Body of pancreas (tissue), 4 donors: ENCODE data around the gene SCMH1. TPM values are rescaled to one million over a fixed set of nuclear protein-coding genes. Genes with fewer than 3 reads are reported as not detected.

Source experiments
- ATAC-seq: fragments of 150-250 bp; one replicate; pipeline ENCODE4 v1.9.1; 2016
- DNase-seq, 4 donors: peaks; one replicate each; pipeline ENCODE4 v3.0.0-alpha.2; 2019
- H3K27ac ChIP-seq, 4 donors: fragments of 200-600 bp; sonication (generic); 1 replicate in 3 of 4; 2 replicates in 1 of 4; pipeline versions ENCODE4 v1.5.1 to v1.6.1; 2016 to 2019; ENCODE audit warnings: mild to moderate bottlenecking in 1 of 4, mixed read lengths in 1 of 4, moderate library complexity in 1 of 4
- H3K27me3 ChIP-seq, 2 donors: fragments of 200-600 bp; sonication (generic); one replicate each; pipeline ENCODE4 v1.6.0; 2016; ENCODE audit warnings: mild to moderate bottlenecking in 1 of 2
- H3K36me3 ChIP-seq, 2 donors: fragments of 200-600 bp; sonication (generic); replicated peaks in 1 of 2; 2 replicates each; pipeline ENCODE4 v1.5.1; 2016; ENCODE audit warnings: low read depth in 2 of 2; ENCODE audit not compliant: insufficient read depth in 1 of 2
- H3K4me1 ChIP-seq: fragments of 200-600 bp; sonication (generic); one replicate; pipeline ENCODE4 v1.6.0; 2016
- H3K4me3 ChIP-seq, 2 donors: fragments of 200-600 bp; sonication (generic); 1 replicate in 1 of 2; 2 replicates in 1 of 2; pipeline ENCODE4 v1.5.1; 2016 to 2019
- H3K9me3 ChIP-seq, 3 donors: fragments of 200-600 bp; sonication (generic); 1 replicate in 2 of 3; 2 replicates in 1 of 3; pipeline ENCODE4 v1.5.1; 2016
- CTCF ChIP-seq, 7 experiments: fragments of 450-650 bp in 4 of 7; fragments of 200-600 bp in 3 of 7; sonication (generic) in 3 of 7; IDR thresholded peaks; one replicate each; pipeline ENCODE4 v1.5.1; 2016 to 2019; ENCODE audit warnings: antibody characterized with exemption in 7 of 7
- POLR2A ChIP-seq, 3 donors: fragments of 450-650 bp; IDR thresholded peaks; one replicate each; pipeline ENCODE4 v1.6.1; 2016; ENCODE audit warnings: antibody characterized with exemption in 3 of 3, mild to moderate bottlenecking in 2 of 3
- WGBS, 2 donors: methylation state at CpG; one replicate each; pipeline ENCODE4 v1.1.5; 2017; 5-methylcytosine and 5-hydroxymethylcytosine counted together
- intact Hi-C: fragments of 100-400 bp; cut with DNase I; formaldehyde crosslinking; loops from one replicate; pipeline ENCODE4 v1.15.1; 2023
- total RNA-seq, 2 donors: library from RNA; depleted of rRNA; stranded (reverse); fragments of >200 nt; gene quantifications; one replicate each; pipeline ENCODE4 v1.1.0, GENCODE V29; 2016

SCMH1 gene
- total RNA-seq, 2 donors from 2014 or later = 25.4 to 33.3 TPM

GRCh38 chr1:41032147-41032546, 210.0 kb downstream of the SCMH1 start:
- ATAC-seq = no peak
- Histone ChIP-seq H3K36me3 (peaks cover 0 to 21% of the 10 kb centered on the region in 2 donors), H3K4me1 (peaks cover 3% of the 10 kb centered on the region), H3K9me3 (no peaks in the 10 kb centered on the region), H3K4me3 (no peak overlapping the region), H3K27ac (no peak overlapping the region), H3K27me3 (no peaks in the 10 kb centered on the region)
- intact Hi-C loops = no loop called here
- TF ChIP-seq CTCF (IDR thresholded peaks at IDR 0.05) = no peak
- TF ChIP-seq POLR2A (IDR thresholded peaks at IDR 0.05) = no peak
- no peak for DNase-seq
- WGBS, 2 donors = 92 to 94% methylated on average over 2 of the region's 2 CpGs

- 81 to 82% methylated on average over 8 of the region's 8 CpGs for WGBS, 2 donors
- intact Hi-C loops = no loop called here
- TF ChIP-seq POLR2A (IDR thresholded peaks at IDR 0.05) (no peak), CTCF (IDR thresholded peaks at IDR 0.05) (no peak)
These were observed 211.1 kb downstream of the SCMH1 start for GRCh38 chr1:41030872-41031616.

GRCh38 chr1:41028034-41028642, 214.0 kb downstream of the SCMH1 start:
- Histone ChIP-seq H3K9me3 (no peaks in the 10 kb centered on the region), H3K36me3 (peaks cover 0 to 16% of the 10 kb centered on the region in 2 donors)
- 93 to 95% methylated on average over 5 to 8 of the region's 10 CpGs for WGBS, 2 donors

More at GRCh38 chr1:41030872-41031616, 211.1 kb downstream of the SCMH1 start:
- ATAC-seq (peak; percentile 58), DNase-seq (no peak)
- Histone ChIP-seq H3K4me1 (peaks cover 3% of the 10 kb centered on the region), H3K36me3 (peaks cover 0 to 16% of the 10 kb centered on the region in 2 donors), H3K27ac (no peak overlapping the region), H3K4me3 (no peak overlapping the region), H3K27me3 (no peaks in the 10 kb centered on the region), H3K9me3 (no peaks in the 10 kb centered on the region)

GRCh38 chr1:41025979-41026819, 215.9 kb downstream of the SCMH1 start:
- Histone ChIP-seq H3K9me3 (no peaks in the 10 kb centered on the region), H3K27me3 (no peaks in the 10 kb centered on the region), H3K4me1 (no peaks in the 10 kb centered on the region), H3K36me3 (peaks cover 0 to 13% of the 10 kb centered on the region in 2 donors), H3K4me3 (no peak overlapping the region), H3K27ac (no peak overlapping the region)
- DNase-seq (no peak), ATAC-seq (no peak)
- WGBS, 2 donors = 89 to 98% methylated on average over 4 of the region's 4 CpGs
- intact Hi-C loops = no loop called here
- no peak for TF ChIP-seq CTCF (IDR thresholded peaks at IDR 0.05)

More at GRCh38 chr1:41028034-41028642, 214.0 kb downstream of the SCMH1 start:
- Histone ChIP-seq H3K4me3 (no peak overlapping the region), H3K4me1 (peaks cover 3% of the 10 kb centered on the region), H3K27ac (no peak overlapping the region), H3K27me3 (no peaks in the 10 kb centered on the region)
- no peak for ATAC-seq
- no peak for TF ChIP-seq CTCF (IDR thresholded peaks at IDR 0.05)
- TF ChIP-seq POLR2A (IDR thresholded peaks at IDR 0.05) = no peak
- no peak for DNase-seq
- intact Hi-C loops = no loop called here
